ENCODE measurements around the gene SLC4A5. TPM values are rescaled to one million over a fixed set of nuclear protein-coding genes. Genes with fewer than 3 reads are reported as not detected.

The SLC4A5 gene
- total and polyA plus RNA-seq, 2 of the 8 experiments (the other 6 are each of a cell fraction or from before 2014, with no cell fraction given): 0.42 to 0.52 TPM

GRCh38 chr2:74368499-74368898, 25.3 kb upstream of the SLC4A5 start:
- H3K4ac ChIP-seq (replicated peaks; ENCODE audit: insufficient read length, low read depth, low read length): no peak overlapping the region
- H3K14ac ChIP-seq (ENCODE audit: insufficient read length): no peak overlapping the region
- 97% methylated on average over 5 of the region's 5 CpGs; no CpG with 5 or more reads in 1 of the 2 experiments for WGBS, 2 experiments (ENCODE audit: extremely low coverage in 1 of 2, insufficient coverage in 1 of 2, insufficient read length in 1 of 2, insufficient replicate concordance in 2 of 2, low coverage in 1 of 2, low lambda C conversion rate in 2 of 2, missing lambda C conversion rate in 1 of 2)
- no peak overlapping the region for H2BK120ac ChIP-seq (replicated peaks; ENCODE audit: low read depth, low read length)
- no peak overlapping the region for H3K56ac ChIP-seq (replicated peaks; ENCODE audit: insufficient read length, low read depth, low read length)
- POLR2A ChIA-PET (ENCODE audit: partially characterized antibody): interaction anchor here (4.0 kb wide), 1 partner anchor 11 kb away, joined by 18 read pairs; no protein-coding TSS in a partner anchor
- H3K4me1 ChIP-seq (replicated peaks in 1 of 4; ENCODE audit: control insufficient read depth in 3 of 4, insufficient read depth in 4 of 4, low read length in 3 of 4): peaks cover 0 to 6% (median 2%) of the 10 kb centered on the region in 4 experiments; a peak in 6 of 7 replicates
- CTCF ChIA-PET (ENCODE audit: partially characterized antibody): interaction anchor here (0.8 to 3.5 kb wide), 7 partner anchors 11 to 100 kb away, joined by 3 to 17 read pairs (median 4); no protein-coding TSS in a partner anchor
- peaks cover 12% of the 10 kb centered on the region for H3K79me1 ChIP-seq (ENCODE audit: low read depth, low read length)
- no peak for DNase-seq (ENCODE audit: low read depth in 1 of 2, low spot score in 2 of 2)
- no peaks in the 10 kb centered on the region for H3K27me3 ChIP-seq (replicated peaks in 1 of 4; ENCODE audit: control insufficient read depth in 3 of 4, extremely low read depth in 1 of 4, insufficient read depth in 3 of 4, low read length in 3 of 4)
- H3K27ac ChIP-seq (ENCODE audit: low read depth, low read length): no peak overlapping the region
- H4K91ac ChIP-seq (replicated peaks; ENCODE audit: insufficient read length, low read length): no peak overlapping the region
- no peak overlapping the region for H3K18ac ChIP-seq (ENCODE audit: extremely low read depth, low read length)
- H2AK5ac ChIP-seq (ENCODE audit: low read depth, low read length): no peak overlapping the region
- H2BK12ac ChIP-seq (ENCODE audit: low read depth, low read length): no peak overlapping the region
- no peak overlapping the region for H2BK20ac ChIP-seq (ENCODE audit: low read length)
- no peak for FAIRE-seq
- H3K23me2 ChIP-seq (ENCODE audit: low read depth, low read length): no peaks in the 10 kb centered on the region
- no peak overlapping the region for H3K23ac ChIP-seq (ENCODE audit: insufficient read length)
- no peak overlapping the region for H2BK15ac ChIP-seq (ENCODE audit: low read length)
- no peak overlapping the region for H4K5ac ChIP-seq (ENCODE audit: insufficient read length, low read depth, low read length)
- H3K9ac ChIP-seq (replicated peaks in 1 of 4; ENCODE audit: extremely low read depth in 1 of 4, low read depth in 3 of 4, low read length in 3 of 4): no peak overlapping the region
- TF ChIP-seq TCF12 (IDR thresholded peaks at IDR 0.05; ENCODE audit: low read depth, low read length): no peak
- no peak for TF ChIP-seq HDAC2 (IDR thresholded peaks at IDR 0.05; ENCODE audit: borderline replicate concordance in 1 of 2, low read depth in 2 of 2, low read length in 2 of 2)
- no peak overlapping the region for H4K8ac ChIP-seq (ENCODE audit: extremely low read depth, insufficient read depth, low read length)
- H3K36me3 ChIP-seq (ENCODE audit: control insufficient read depth in 2 of 4, insufficient read depth in 4 of 4, low read length in 3 of 4): peaks cover 55 to 78% (median 73%) of the 10 kb centered on the region in 4 experiments
- H3K9me3 ChIP-seq (ENCODE audit: insufficient read depth in 2 of 2, low read depth in 1 of 2, low read length in 1 of 2): no peaks in the 10 kb centered on the region
- H2AFZ ChIP-seq (ENCODE audit: low read length): no peak overlapping the region
- H4K20me1 ChIP-seq (replicated peaks in 1 of 2; ENCODE audit: control insufficient read depth in 1 of 2, insufficient read depth in 2 of 2, low read length in 2 of 2): peaks cover 0 to 8% of the 10 kb centered on the region in 2 experiments
- no peak overlapping the region for H3K4me3 ChIP-seq (ENCODE audit: extremely low read depth in 1 of 4, insufficient read depth in 2 of 4, low read depth in 3 of 4, low read length in 4 of 4)
- H3K4me2 ChIP-seq (ENCODE audit: insufficient read depth in 1 of 2, low read depth in 2 of 2, low read length in 2 of 2): no peak overlapping the region
- H2BK5ac ChIP-seq (ENCODE audit: low read depth, low read length): no peak overlapping the region
- H3K79me2 ChIP-seq (ENCODE audit: control insufficient read depth in 1 of 2, insufficient read depth in 2 of 2, low read length in 2 of 2): peaks cover 0 to 12% of the 10 kb centered on the region in 2 experiments; a peak in 1 of 4 replicates

All from H1 (cell line).